Activated B cell treated with CpG ODN at 0.5 μM for 24 hours (primary cell): ENCODE data around the gene EN2. TPM values are rescaled to one million over a fixed set of nuclear protein-coding genes. Genes with fewer than 3 reads are reported as not detected.
A peak's percentile ranks its signal among the peaks of the same experiment; 100 is the strongest.

Source experiments
- ATAC-seq: fragments of 200-7000 bp; cut with Tn5 transposase; one replicate; pipeline ENCODE4 v1.10.0; 2021; ENCODE audit warnings: low read depth, mild to moderate bottlenecking, moderate library complexity
- CTCF ChIA-PET: fragments of 350-600 bp; sonication (Branson Sonifier 250); formaldehyde crosslinking; loops from one replicate; lab custom pipeline; 2021; ENCODE audit warnings: antibody characterized with exemption; lab: Charles Lee
- POLR2A ChIA-PET: fragments of 350-600 bp; sonication (Branson Sonifier 250); formaldehyde crosslinking; loops from one replicate; lab custom pipeline; 2021; ENCODE audit warnings: antibody characterized with exemption; lab: Charles Lee
- DNase-seq: peaks from one replicate; pipeline ENCODE4 v3.0.0; 2022
- H3K27ac Mint-ChIP-seq: one replicate; pipeline ENCODE4 v1.8.0; 2020; ENCODE audit warnings: mixed read lengths
- H3K27me3 Mint-ChIP-seq: one replicate; pipeline ENCODE4 v1.8.0; 2021; ENCODE audit warnings: mixed read lengths
- H3K36me3 Mint-ChIP-seq: one replicate; pipeline ENCODE4 v1.8.0; 2021; ENCODE audit warnings: low read depth, mixed read lengths
- H3K4me1 Mint-ChIP-seq: one replicate; pipeline ENCODE4 v1.8.0; 2021; ENCODE audit warnings: mixed read lengths
- H3K4me3 Mint-ChIP-seq: one replicate; pipeline ENCODE4 v1.8.0; 2020; ENCODE audit warnings: mild to moderate bottlenecking, mixed read lengths
- H3K9me3 Mint-ChIP-seq: one replicate; pipeline ENCODE4 v1.8.0; 2020; ENCODE audit warnings: mixed read lengths
- intact Hi-C: fragments of 100-400 bp; cut with micrococcal nuclease; formaldehyde crosslinking; loops from one replicate; pipeline ENCODE4 v1.15.1; 2024
- total RNA-seq: library from RNA; stranded (reverse); gene quantifications from 2 replicates; pipeline ENCODE4 v1.2.3, GENCODE V29; 2022
- TF ChIP-seq, protein P1 (sequence below): fragments of 200-600 bp; IDR thresholded peaks from one replicate; pipeline ENCODE4 v1.8.0; 2022; ENCODE audit warnings: antibody characterized with exemption, mild to moderate bottlenecking

The EN2 gene
- not detected in 2 replicates for total RNA-seq

DNA sequence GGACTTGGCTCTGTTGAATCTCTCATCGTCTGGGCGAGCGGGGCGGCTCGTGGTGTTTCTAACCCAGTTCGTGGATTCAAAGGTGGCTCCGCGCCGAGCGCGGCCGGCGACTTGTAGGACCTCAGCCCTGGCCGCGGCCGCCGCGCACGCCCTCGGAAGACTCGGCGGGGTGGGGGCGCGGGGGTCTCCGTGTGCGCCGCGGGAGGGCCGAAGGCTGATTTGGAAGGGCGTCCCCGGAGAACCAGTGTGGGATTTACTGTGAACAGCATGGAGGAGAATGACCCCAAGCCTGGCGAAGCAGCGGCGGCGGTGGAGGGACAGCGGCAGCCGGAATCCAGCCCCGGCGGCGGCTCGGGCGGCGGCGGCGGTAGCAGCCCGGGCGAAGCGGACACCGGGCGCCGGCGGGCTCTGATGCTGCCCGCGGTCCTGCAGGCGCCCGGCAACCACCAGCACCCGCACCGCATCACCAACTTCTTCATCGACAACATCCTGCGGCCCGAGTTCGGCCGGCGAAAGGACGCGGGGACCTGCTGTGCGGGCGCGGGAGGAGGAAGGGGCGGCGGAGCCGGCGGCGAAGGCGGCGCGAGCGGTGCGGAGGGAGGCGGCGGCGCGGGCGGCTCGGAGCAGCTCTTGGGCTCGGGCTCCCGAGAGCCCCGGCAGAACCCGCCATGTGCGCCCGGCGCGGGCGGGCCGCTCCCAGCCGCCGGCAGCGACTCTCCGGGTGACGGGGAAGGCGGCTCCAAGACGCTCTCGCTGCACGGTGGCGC lies at the start of gene EN2:
Gene EN2, plus strand, starts transcription at position 19 of the 767 bp plus-strand sequence. Its CDS starts 249 bp downstream, at position 268.
- intact Hi-C loops: loop anchor here (5.0 kb wide), 2 partner anchors 349 to 1549 kb away; no protein-coding TSS in a partner anchor
- Mint-ChIP-seq H3K36me3 (no peaks in the 10 kb centered on the region), H3K27ac (no peak within 1 kb of the TSS), H3K9me3 (no peaks in the 10 kb centered on the region), H3K4me3 (peak within 1 kb of the TSS; percentile 64), H3K4me1 (peaks cover 26% of the 10 kb centered on the region), H3K27me3 (peaks cover 46% of the 10 kb centered on the region)
- no peak for ATAC-seq
- ChIA-PET POLR2A (no interaction called here), CTCF (no interaction called here)
- TF ChIP-seq, protein P1, sequence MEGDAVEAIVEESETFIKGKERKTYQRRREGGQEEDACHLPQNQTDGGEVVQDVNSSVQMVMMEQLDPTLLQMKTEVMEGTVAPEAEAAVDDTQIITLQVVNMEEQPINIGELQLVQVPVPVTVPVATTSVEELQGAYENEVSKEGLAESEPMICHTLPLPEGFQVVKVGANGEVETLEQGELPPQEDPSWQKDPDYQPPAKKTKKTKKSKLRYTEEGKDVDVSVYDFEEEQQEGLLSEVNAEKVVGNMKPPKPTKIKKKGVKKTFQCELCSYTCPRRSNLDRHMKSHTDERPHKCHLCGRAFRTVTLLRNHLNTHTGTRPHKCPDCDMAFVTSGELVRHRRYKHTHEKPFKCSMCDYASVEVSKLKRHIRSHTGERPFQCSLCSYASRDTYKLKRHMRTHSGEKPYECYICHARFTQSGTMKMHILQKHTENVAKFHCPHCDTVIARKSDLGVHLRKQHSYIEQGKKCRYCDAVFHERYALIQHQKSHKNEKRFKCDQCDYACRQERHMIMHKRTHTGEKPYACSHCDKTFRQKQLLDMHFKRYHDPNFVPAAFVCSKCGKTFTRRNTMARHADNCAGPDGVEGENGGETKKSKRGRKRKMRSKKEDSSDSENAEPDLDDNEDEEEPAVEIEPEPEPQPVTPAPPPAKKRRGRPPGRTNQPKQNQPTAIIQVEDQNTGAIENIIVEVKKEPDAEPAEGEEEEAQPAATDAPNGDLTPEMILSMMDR: no peak
- no peak for DNase-seq

DNA sequence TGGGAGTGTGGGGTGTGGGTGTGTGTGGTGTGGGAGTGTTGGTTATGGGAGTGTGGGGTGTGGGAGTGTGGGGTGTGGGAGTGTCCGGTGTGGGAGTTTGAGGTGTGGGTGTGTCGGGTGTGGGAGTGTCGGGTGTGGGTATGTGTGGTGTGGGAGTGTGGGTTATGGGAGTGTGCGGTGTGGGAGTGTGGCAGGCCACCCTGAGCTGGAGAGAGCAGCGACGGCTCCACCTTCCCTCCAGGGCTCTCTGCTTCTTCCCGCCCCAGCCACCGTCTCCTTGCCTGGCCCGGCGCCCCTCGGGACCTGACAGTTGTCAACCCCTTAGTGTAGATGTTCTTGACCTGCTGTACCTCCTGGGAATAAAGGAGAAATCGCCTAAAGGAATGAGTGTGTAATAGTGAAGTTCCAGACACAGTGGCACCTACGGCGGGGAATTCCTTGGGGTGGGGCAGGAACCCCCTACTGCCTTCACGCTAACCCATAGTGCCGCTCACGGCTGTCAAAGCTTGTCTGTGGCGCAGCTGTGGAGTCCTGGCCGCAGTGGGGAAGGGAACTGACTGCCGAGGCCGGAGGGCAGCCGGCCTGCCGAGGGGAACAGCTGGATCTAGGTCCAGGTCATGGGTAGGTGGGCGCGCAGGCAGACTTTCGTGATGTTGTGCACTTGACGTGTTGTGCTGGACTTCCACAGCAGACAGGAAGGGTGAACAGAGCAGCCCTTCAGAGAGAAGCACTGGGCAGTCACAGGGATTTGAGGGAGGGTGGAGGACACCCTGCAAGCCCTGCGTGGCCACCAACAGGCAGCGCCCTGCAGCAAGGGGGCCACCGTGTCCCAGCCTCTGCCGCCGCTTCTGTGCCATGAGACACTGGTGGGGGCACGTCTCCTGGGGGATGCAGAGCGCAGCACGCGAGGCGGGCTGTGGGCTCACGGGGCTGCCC lies 49.0 kb upstream of the EN2 start:
- Mint-ChIP-seq H3K36me3 (no peaks in the 10 kb centered on the region), H3K4me3 (no peak overlapping the region), H3K27me3 (peaks cover 26% of the 10 kb centered on the region), H3K27ac (no peak overlapping the region), H3K4me1 (no peaks in the 10 kb centered on the region), H3K9me3 (no peaks in the 10 kb centered on the region)
- ChIA-PET POLR2A (no interaction called here), CTCF (no interaction called here)
- DNase-seq: no peak
- TF ChIP-seq, protein P1: no peak
- no peak for ATAC-seq
- intact Hi-C loops: no loop called here

DNA sequence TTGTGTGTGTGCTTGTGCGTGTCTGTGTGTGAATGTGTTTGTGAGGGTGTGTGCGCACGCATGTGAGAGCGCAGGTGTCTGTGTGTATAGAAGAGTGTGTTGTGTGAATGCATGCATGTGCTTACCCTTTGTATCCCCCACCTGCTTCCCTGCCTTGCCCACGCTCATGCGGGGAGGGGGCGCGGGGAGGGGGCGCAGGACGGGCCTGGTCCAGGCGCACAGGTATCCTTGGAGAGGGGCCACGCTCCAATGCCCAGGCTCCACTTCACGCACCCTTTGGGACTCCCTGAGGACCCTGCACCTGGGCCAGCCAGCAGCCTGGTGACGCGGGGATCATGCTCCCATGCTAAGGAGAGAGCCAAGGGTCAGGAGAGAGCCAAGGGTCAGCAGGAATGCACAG lies 47.9 kb upstream of the EN2 start:
- H3K4me1 Mint-ChIP-seq: no peaks in the 10 kb centered on the region
- H3K9me3 Mint-ChIP-seq: no peaks in the 10 kb centered on the region
- CTCF ChIA-PET: no interaction called here
- no peak overlapping the region for H3K27ac Mint-ChIP-seq
- intact Hi-C loops: no loop called here
- H3K4me3 Mint-ChIP-seq: no peak overlapping the region
- DNase-seq: no peak
- ATAC-seq: no peak
- TF ChIP-seq, protein P1: no peak
- H3K27me3 Mint-ChIP-seq: peaks cover 22% of the 10 kb centered on the region
- no peaks in the 10 kb centered on the region for H3K36me3 Mint-ChIP-seq
- POLR2A ChIA-PET: no interaction called here

DNA sequence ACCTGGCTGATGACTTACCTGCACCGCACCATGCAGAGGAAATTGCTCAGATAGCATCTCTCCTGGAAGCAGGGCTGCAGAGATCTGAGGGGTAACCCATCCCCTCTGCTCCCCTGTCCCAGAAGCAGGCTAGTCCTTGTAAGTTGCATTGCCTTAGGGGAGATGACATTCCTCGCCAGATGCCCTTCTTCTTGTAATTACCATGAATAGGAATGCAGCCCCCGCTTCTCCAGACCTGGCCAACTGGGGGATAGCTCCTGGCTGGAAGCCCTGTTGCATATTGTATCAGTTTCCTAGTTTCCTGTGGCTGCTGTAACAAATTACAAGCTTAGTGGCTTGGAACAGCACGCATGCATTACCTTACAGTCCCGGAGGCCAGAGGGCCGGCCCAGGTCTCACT lies 47.5 kb upstream of the EN2 start:
- no peaks in the 10 kb centered on the region for H3K9me3 Mint-ChIP-seq
- no peaks in the 10 kb centered on the region for H3K4me1 Mint-ChIP-seq
- ATAC-seq (no peak), DNase-seq (no peak)
- no peak overlapping the region for H3K4me3 Mint-ChIP-seq
- H3K36me3 Mint-ChIP-seq: no peaks in the 10 kb centered on the region
- H3K27ac Mint-ChIP-seq: no peak overlapping the region
- CTCF ChIA-PET: no interaction called here
- TF ChIP-seq, protein P1: no peak
- POLR2A ChIA-PET: no interaction called here
- intact Hi-C loops: no loop called here
- H3K27me3 Mint-ChIP-seq: peaks cover 19% of the 10 kb centered on the region
